B cell (primary cell): ENCODE results near the gene MBOAT1. TPM values are rescaled to one million over a fixed set of nuclear protein-coding genes. Genes with fewer than 3 reads are reported as not detected.

ENCODE experiments used
- ATAC-seq: fragments of 200-7000 bp; cut with Tn5 transposase; one replicate; pipeline ENCODE4 v1.10.0; 2021; ENCODE audit warnings: low read depth, mild to moderate bottlenecking, moderate number of reproducible peaks, moderate library complexity
- CTCF ChIA-PET: fragments of 350-600 bp; sonication (Branson Sonifier 250); formaldehyde crosslinking; loops from one replicate; lab custom pipeline; 2021; ENCODE audit warnings: antibody characterized with exemption, inconsistent platforms; lab: Charles Lee
- POLR2A ChIA-PET: fragments of 350-600 bp; sonication (Branson Sonifier 250); formaldehyde crosslinking; loops from one replicate; lab custom pipeline; 2021; ENCODE audit warnings: antibody characterized with exemption; lab: Charles Lee
- DNase-seq: peaks from one replicate; pipeline ENCODE4 v3.0.0; 2013
- H2AFZ ChIP-seq: 2 replicates; pipeline ENCODE4 v1.6.1; 2012; ENCODE audit warnings: mild to moderate bottlenecking, low read depth, low read length; ENCODE audit not compliant: insufficient read depth, poor library complexity, severe bottlenecking
- H3K27ac ChIP-seq, 2 donors: 1 replicate in 1 of 2; 2 replicates in 1 of 2; pipeline ENCODE4 v1.5.1; 2012 to 2013; ENCODE audit warnings: low read length in 2 of 2, mild to moderate bottlenecking in 2 of 2, moderate library complexity in 1 of 2
- H3K27me3 ChIP-seq, 4 experiments: fragments of 200-600 bp in 1 of 4; sonication (generic) in 1 of 4; replicated peaks in 1 of 4; 1 replicate in 2 of 4; 2 replicates in 2 of 4; pipeline versions ENCODE4 v1.6.1 to v1.7.0; 2013 to 2016; ENCODE audit warnings: low read length in 3 of 4, mild to moderate bottlenecking in 2 of 4, mixed read lengths in 1 of 4, moderate library complexity in 1 of 4; ENCODE audit not compliant: insufficient read depth in 4 of 4, control insufficient read depth in 3 of 4; ENCODE audit errors: control extremely low read depth in 1 of 4
- H3K36me3 ChIP-seq, 2 experiments: replicated peaks in 1 of 2; 1 replicate in 1 of 2; 2 replicates in 1 of 2; pipeline versions ENCODE4 v1.6.1 to v1.7.1; 2013; ENCODE audit warnings: low read length in 1 of 2; ENCODE audit not compliant: insufficient read depth in 2 of 2, control insufficient read depth in 1 of 2; ENCODE audit errors: control extremely low read depth in 1 of 2, extremely low read depth in 1 of 2
- H3K4me1 ChIP-seq, 2 donors: fragments of 200-600 bp in 1 of 2; sonication (generic) in 1 of 2; 1 replicate in 1 of 2; 2 replicates in 1 of 2; pipeline versions ENCODE4 v1.5.1 to v1.6.1; 2013 to 2017; ENCODE audit warnings: low read length in 2 of 2; ENCODE audit not compliant: control insufficient read depth in 2 of 2, insufficient read depth in 2 of 2
- H3K4me2 ChIP-seq: replicated peaks from 2 replicates; pipeline ENCODE3; 2012; ENCODE audit warnings: mild to moderate bottlenecking, low read depth, low read length; ENCODE audit not compliant: poor library complexity, severe bottlenecking
- H3K4me3 ChIP-seq, 5 experiments: fragments of 200-600 bp in 1 of 5; sonication (generic) in 1 of 5; 1 replicate in 3 of 5; 2 replicates in 2 of 5; pipeline versions ENCODE4 v1.5.1 to v1.7.0; 2011 to 2016; ENCODE audit warnings: low read length in 4 of 5, mild to moderate bottlenecking in 4 of 5, low read depth in 2 of 5, control low read depth in 1 of 5, moderate library complexity in 1 of 5; ENCODE audit not compliant: insufficient read depth in 1 of 5; ENCODE audit errors: control extremely low read depth in 1 of 5, extremely low read depth in 1 of 5
- H3K79me2 ChIP-seq: fragments of 200-600 bp; sonication (generic); one replicate; pipeline ENCODE4 v1.6.0; 2016; ENCODE audit warnings: low read length; ENCODE audit not compliant: control insufficient read depth, insufficient read depth
- H3K9ac ChIP-seq: fragments of 200-600 bp; sonication (generic); 2 replicates; pipeline ENCODE4 v1.6.1; 2017; ENCODE audit warnings: mild to moderate bottlenecking, low read length, moderate library complexity
- H3K9me3 ChIP-seq, 3 donors: one replicate each; pipeline versions ENCODE4 v1.6.1 to v1.7.1; 2013; ENCODE audit warnings: low read length in 2 of 3; ENCODE audit not compliant: control insufficient read depth in 2 of 3, insufficient read depth in 1 of 3; ENCODE audit errors: control extremely low read depth in 1 of 3
- H4K20me1 ChIP-seq: 2 replicates; pipeline ENCODE4 v1.6.0; 2012; ENCODE audit warnings: mild to moderate bottlenecking, low read length; ENCODE audit not compliant: insufficient read depth, control insufficient read depth, poor library complexity, severe bottlenecking
- H3K27ac Mint-ChIP-seq: one replicate; pipeline ENCODE4 v1.8.0; 2021; ENCODE audit warnings: mixed read lengths
- H3K27me3 Mint-ChIP-seq: one replicate; pipeline ENCODE4 v1.8.0; 2021; ENCODE audit warnings: mixed read lengths
- H3K4me1 Mint-ChIP-seq: one replicate; pipeline ENCODE4 v1.8.0; 2021; ENCODE audit warnings: mixed read lengths
- H3K4me3 Mint-ChIP-seq: one replicate; pipeline ENCODE4 v1.8.0; 2021; ENCODE audit warnings: mixed read lengths
- H3K9me3 Mint-ChIP-seq: one replicate; pipeline ENCODE4 v1.8.0; 2022; ENCODE audit warnings: mixed read lengths; ENCODE audit not compliant: insufficient read depth
- CTCF ChIP-seq: fragments of 200-600 bp; IDR thresholded peaks from one replicate; pipeline ENCODE4 v1.8.0; 2022; ENCODE audit warnings: antibody characterized with exemption, mild to moderate bottlenecking
- EZH2 ChIP-seq: IDR thresholded peaks from 2 replicates; pipeline ENCODE4 v1.6.1; 2012; ENCODE audit warnings: borderline replicate concordance, low read depth, mild to moderate bottlenecking, moderate library complexity, low read length; ENCODE audit not compliant: insufficient read depth, poor library complexity, severe bottlenecking
- WGBS: methylation state at CpG from one replicate; pipeline ENCODE4 v1.1.5; 2013; ENCODE audit warnings: missing lambda C conversion rate; ENCODE audit not compliant: insufficient coverage; 5-methylcytosine and 5-hydroxymethylcytosine counted together
- intact Hi-C: fragments of 100-400 bp; cut with micrococcal nuclease; formaldehyde crosslinking; loops from one replicate; pipeline ENCODE4 v1.10.0; 2022
- polyA plus RNA-seq: library from polyadenylated mRNA; depleted of rRNA; stranded (reverse); fragments of >200 nt; gene quantifications from 2 replicates; pipeline ENCODE4 v1.2.3, GENCODE V29; 2012
- total RNA-seq, 2 donors: library from RNA; stranded (reverse); fragments of 120-200 nt in 1 of 2; gene quantifications; 1 replicate in 1 of 2; 2 replicates in 1 of 2; pipeline versions ENCODE4 v1.2.3 to v1.2.4, GENCODE V29; 2013 to 2022

Gene MBOAT1
- total and polyA plus RNA-seq, 2 donors (not counting 1 experiment from before 2014, with no cell fraction given): 5.4 to 8.1 TPM

DNA sequence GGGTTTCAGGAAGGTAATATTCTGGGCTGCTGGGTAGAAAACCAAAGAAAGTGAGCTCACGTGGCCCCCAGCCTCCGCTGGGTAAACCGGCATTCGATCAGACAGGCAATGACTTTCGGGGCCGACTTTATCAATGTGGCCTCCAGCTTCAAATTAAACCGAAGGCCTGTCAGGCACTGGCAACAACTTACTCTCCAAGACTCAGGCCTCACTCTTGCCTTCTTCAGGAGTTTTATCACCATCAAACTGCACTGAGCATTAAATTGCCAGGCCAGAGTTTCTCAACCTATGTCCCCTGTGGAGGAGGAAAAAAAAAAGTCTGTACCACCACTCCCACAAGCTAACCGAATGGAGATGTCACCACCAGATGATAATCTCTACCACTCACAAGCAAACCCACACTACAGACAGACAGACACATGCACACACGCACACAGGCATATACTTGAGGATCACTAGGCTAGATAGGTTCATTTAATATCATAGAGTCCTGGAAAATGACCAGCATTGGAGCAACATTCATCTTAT is 1.1 kb upstream of the MBOAT1 start:
- Mint-ChIP-seq H3K9me3 (no peaks in the 10 kb centered on the region), H3K27me3 (no peaks in the 10 kb centered on the region), H3K4me1 (peaks cover 27% of the 10 kb centered on the region), H3K27ac (peak overlapping the region; percentile 99), H3K4me3 (peak overlapping the region; percentile 100)
- Histone ChIP-seq H3K9ac (peak overlapping the region; percentile 68), H3K27me3 (peaks cover 0 to 10% (median 1%) of the 10 kb centered on the region in 4 experiments), H3K79me2 (no peaks in the 10 kb centered on the region), H3K4me2 (peak overlapping the region; percentile 95), H2AFZ (peak overlapping the region; percentile 84), H4K20me1 (no peaks in the 10 kb centered on the region), H3K27ac (peak overlapping the region; percentile 40 to 58), H3K36me3 (no peaks in the 10 kb centered on the region), H3K4me1 (peaks cover 19 to 21% of the 10 kb centered on the region in 2 donors), H3K4me3 (peak overlapping the region in 4 of 5 experiments; percentile 64 to 72 (median 68)), H3K9me3 (no peaks in the 10 kb centered on the region)
- TF ChIP-seq EZH2 (no peak), CTCF (no peak)
- ChIA-PET CTCF (interaction anchor here (0.9 kb wide), 1 partner anchor 77 kb away, joined by 3 read pairs; no protein-coding TSS in a partner anchor), POLR2A (interaction anchor here (0.6 to 0.7 kb wide), 4 partner anchors 17 to 885 kb away, joined by 3 to 5 read pairs (median 3); no protein-coding TSS in a partner anchor)
- 58% methylated on average over 7 of the region's 9 CpGs for WGBS
- intact Hi-C loops: loop anchor here (2.0 kb wide), 1 partner anchor 1375 kb away; no protein-coding TSS in a partner anchor
- DNase-seq (no peak), ATAC-seq (no peak)

DNA sequence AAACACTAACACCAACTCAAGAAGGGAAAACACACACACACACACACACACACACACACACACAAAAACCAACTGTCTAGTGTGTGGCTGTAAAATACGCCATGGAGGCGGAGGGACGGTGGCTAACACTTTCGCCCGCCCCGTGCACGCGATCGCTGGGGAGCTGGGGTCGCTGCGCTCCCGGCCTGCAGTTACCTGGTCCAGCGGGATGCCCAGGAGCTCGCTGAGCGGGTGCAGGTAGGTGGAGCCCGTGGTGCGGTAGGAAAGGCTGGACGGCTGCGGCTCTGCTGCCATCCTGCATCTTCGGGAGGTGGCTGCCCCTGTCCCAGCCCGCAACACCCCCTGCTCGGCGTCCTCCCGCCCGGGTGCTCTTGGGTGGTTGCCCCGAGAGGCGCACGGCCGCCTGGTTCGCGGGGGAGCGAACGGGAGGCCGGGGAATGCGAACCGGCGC is 303 bp downstream of the MBOAT1 start:
- peak; percentile 29 for ATAC-seq
- Histone ChIP-seq H2AFZ (peak overlapping the region; percentile 84), H3K4me1 (peaks cover 21 to 23% of the 10 kb centered on the region in 2 donors), H3K9ac (peak overlapping the region; percentile 68), H3K79me2 (no peaks in the 10 kb centered on the region), H3K36me3 (no peaks in the 10 kb centered on the region), H3K27ac (peak overlapping the region in 1 of 2 donors; percentile 58), H3K4me2 (peak overlapping the region; percentile 95), H3K4me3 (peak overlapping the region; percentile 27 to 72 (median 67)), H4K20me1 (no peaks in the 10 kb centered on the region), H3K27me3 (peaks cover 0 to 10% (median 1%) of the 10 kb centered on the region in 4 experiments), H3K9me3 (no peaks in the 10 kb centered on the region)
- no peaks in the 10 kb centered on the region for H3K9me3 Mint-ChIP-seq
- ChIA-PET POLR2A (interaction anchor here (0.7 to 1.1 kb wide), 3 partner anchors 192 to 960 kb away, joined by 3 to 4 read pairs (median 4); no protein-coding TSS in a partner anchor), CTCF (no interaction called here)
- WGBS: 0% methylated on average over 37 of the region's 37 CpGs
- H3K4me3 Mint-ChIP-seq: peak overlapping the region; percentile 100
- TF ChIP-seq EZH2: no peak
- no peak for TF ChIP-seq CTCF
- intact Hi-C loops: loop anchor here (2.0 kb wide), 1 partner anchor 1377 kb away; no protein-coding TSS in a partner anchor
- peaks cover 30% of the 10 kb centered on the region for H3K4me1 Mint-ChIP-seq
- peak overlapping the region; percentile 33 for H3K27ac Mint-ChIP-seq
- H3K27me3 Mint-ChIP-seq: no peaks in the 10 kb centered on the region
- peak; percentile 63 for DNase-seq
